ENCODE measurements around the gene ADRA2B.

Gene ADRA2B

GRCh38 chr2:96136129-96136720 is 19.9 kb upstream of the ADRA2B start:
- DNase-seq (ENCODE audit: low read depth): no peak

- no peak for DNase-seq (ENCODE audit: low read depth)
Observed at GRCh38 chr2:96135621-96136020, 19.2 kb upstream of the ADRA2B start.

- DNase-seq (ENCODE audit: low read depth): no peak
Observed at GRCh38 chr2:96135171-96135570, 18.8 kb upstream of the ADRA2B start.

- DNase-seq (ENCODE audit: low read depth): no peak
Observed at GRCh38 chr2:96134421-96134820, 18.1 kb upstream of the ADRA2B start.

GRCh38 chr2:96131813-96132745 is 15.7 kb upstream of the ADRA2B start:
- no peak for DNase-seq (ENCODE audit: low read depth)

- no peak for DNase-seq (ENCODE audit: low read depth)
Observed at GRCh38 chr2:96131152-96131812, 14.9 kb upstream of the ADRA2B start.

GRCh38 chr2:96130483-96130882 is 14.1 kb upstream of the ADRA2B start:
- DNase-seq (ENCODE audit: low read depth): no peak

- DNase-seq (ENCODE audit: low read depth): no peak
Observed at GRCh38 chr2:96129528-96130120, 13.3 kb upstream of the ADRA2B start.

- no peak for DNase-seq (ENCODE audit: low read depth)
Observed at GRCh38 chr2:96128456-96128855, 12.1 kb upstream of the ADRA2B start.

- no peak for DNase-seq (ENCODE audit: low read depth)
Observed at GRCh38 chr2:96124406-96125265, 8.3 kb upstream of the ADRA2B start.

- no peak for DNase-seq (ENCODE audit: low read depth)
Observed at GRCh38 chr2:96123936-96124335, 7.6 kb upstream of the ADRA2B start.

GRCh38 chr2:96123290-96123689 is 6.9 kb upstream of the ADRA2B start:
- DNase-seq (ENCODE audit: low read depth): no peak

- DNase-seq (ENCODE audit: low read depth): no peak
Observed at GRCh38 chr2:96122391-96122790, 6.0 kb upstream of the ADRA2B start.

- no peak for DNase-seq (ENCODE audit: low read depth)
Observed at GRCh38 chr2:96121414-96121813, 5.0 kb upstream of the ADRA2B start.

- no peak for DNase-seq (ENCODE audit: low read depth)
Observed at GRCh38 chr2:96120991-96121390, 4.6 kb upstream of the ADRA2B start.

GRCh38 chr2:96120091-96120720 is 3.8 kb upstream of the ADRA2B start:
- no peak for DNase-seq (ENCODE audit: low read depth)

- DNase-seq (ENCODE audit: low read depth): no peak
Observed at GRCh38 chr2:96119389-96119751, 3.0 kb upstream of the ADRA2B start.

- DNase-seq (ENCODE audit: low read depth): no peak
Observed at GRCh38 chr2:96118698-96119388, 2.5 kb upstream of the ADRA2B start.

- no peak for DNase-seq (ENCODE audit: low read depth)
Observed at GRCh38 chr2:96117701-96118588, 1.6 kb upstream of the ADRA2B start.
